Neural cell (in vitro differentiated cells): ENCODE measurements around the gene TXNRD1.

Source experiments
- CTCF ChIP-seq: fragments of 450-650 bp; IDR thresholded peaks from 2 replicates; pipeline ENCODE4 v1.5.1; 2014; ENCODE audit warnings: antibody characterized with exemption, mild to moderate bottlenecking, moderate library complexity; ENCODE audit not compliant: poor library complexity, severe bottlenecking
- EP300 ChIP-seq: fragments of 450-650 bp; conservative IDR thresholded peaks from 2 replicates; pipeline ENCODE4 v1.6.1; 2014; ENCODE audit warnings: antibody characterized with exemption, mild to moderate bottlenecking, moderate library complexity; ENCODE audit not compliant: poor library complexity, severe bottlenecking
- EZH2 ChIP-seq: fragments of 200-600, 300-800 bp; shearing (Covaris generic), sonication (generic); IDR thresholded peaks from 2 replicates; pipeline ENCODE4 v1.6.1; 2014; ENCODE audit warnings: antibody characterized with exemption, low read length, borderline replicate concordance, mild to moderate bottlenecking; ENCODE audit not compliant: insufficient read depth, poor library complexity, severe bottlenecking
- MXI1 ChIP-seq: fragments of 450-650 bp; conservative IDR thresholded peaks from 2 replicates; pipeline ENCODE4 v1.6.1; 2014; ENCODE audit warnings: antibody characterized with exemption, mild to moderate bottlenecking; ENCODE audit not compliant: poor library complexity, severe bottlenecking
- POLR2AphosphoS5 ChIP-seq: IDR thresholded peaks from 2 replicates; pipeline ENCODE4 v1.6.1; 2012
- TAF1 ChIP-seq: IDR thresholded peaks from 2 replicates; pipeline ENCODE4 v1.6.1; 2012; ENCODE audit warnings: low read depth

- TF ChIP-seq CTCF: no peak
- TF ChIP-seq TAF1: no peak
- no peak for TF ChIP-seq MXI1
- TF ChIP-seq EP300: no peak
- no peak for TF ChIP-seq EZH2
- no peak for TF ChIP-seq POLR2AphosphoS5
Measured at GRCh38 chr12:104226672-104227071, 11.1 kb downstream of the TXNRD1 start.
